ENCODE data around the gene PRR7. TPM values are rescaled to one million over a fixed set of nuclear protein-coding genes. Genes with fewer than 3 reads are reported as not detected.

The PRR7 gene
- total and polyA plus RNA-seq, 2 of the 13 experiments (the other 11 are each of a cell fraction or from before 2014, with no cell fraction given), result 4.8 to 5.0 TPM

DNA sequence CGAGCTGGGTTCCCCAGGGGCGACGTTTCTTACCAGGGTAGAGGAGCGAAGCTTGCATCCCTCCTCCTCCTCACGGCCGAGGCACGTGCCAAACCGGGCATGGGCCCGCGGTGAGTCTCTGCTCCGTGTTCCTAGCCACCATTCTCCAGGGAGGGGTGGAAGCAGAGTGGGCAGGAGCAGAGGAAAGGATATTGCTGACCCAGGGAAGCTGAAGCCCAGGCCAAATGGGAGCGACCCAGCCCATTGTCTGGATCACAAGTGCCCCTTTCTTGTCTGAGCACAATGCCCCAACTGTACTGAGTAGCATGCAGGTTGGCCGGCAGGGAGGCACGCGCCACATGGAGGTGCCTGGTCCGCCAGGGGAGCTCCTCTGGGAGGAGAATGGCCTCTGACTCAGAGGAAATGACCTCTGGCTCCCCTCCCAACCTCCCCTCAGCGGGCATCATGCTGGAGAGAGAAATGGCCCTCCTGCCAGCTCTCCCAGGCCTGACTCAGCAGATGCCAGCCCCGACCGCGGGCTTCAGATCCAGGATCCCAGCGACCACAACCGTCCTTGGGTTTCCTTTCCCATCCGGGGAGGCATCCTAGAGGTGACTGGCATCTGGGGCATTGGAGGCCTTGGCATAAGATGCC, 1.1 kb downstream of the PRR7 start (continued):
- peak; percentile 81 for TF ChIP-seq TFE3 (CRISPR knock-in tag; IDR thresholded peaks at IDR 0.05)
- 0 out of 2 replicates have a peak, but pooled peaks have one; percentile 40 for TF ChIP-seq ZBTB2 (CRISPR knock-in tag; IDR thresholded peaks at IDR 0.05; ENCODE audit: low read depth)
- peak; percentile 81 for TF ChIP-seq SOX13 (IDR thresholded peaks at IDR 0.05)
- TF ChIP-seq SOX13 (CRISPR knock-in tag; conservative IDR thresholded peaks at IDR 0.05 in 1 of 2, IDR thresholded peaks at IDR 0.05 in 1 of 2), result peak in 1 of 2 experiments; percentile 92; a peak in 2 of 4 replicates
- peak; percentile 74 for TF ChIP-seq PATZ1 (CRISPR knock-in tag; IDR thresholded peaks at IDR 0.05)
- TF ChIP-seq, protein P1, sequence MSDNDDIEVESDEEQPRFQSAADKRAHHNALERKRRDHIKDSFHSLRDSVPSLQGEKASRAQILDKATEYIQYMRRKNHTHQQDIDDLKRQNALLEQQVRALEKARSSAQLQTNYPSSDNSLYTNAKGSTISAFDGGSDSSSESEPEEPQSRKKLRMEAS (IDR thresholded peaks at IDR 0.05), result peak; percentile 85
- peak; percentile 62; the same call in 1 of the 2 replicates for TF ChIP-seq ZNF430 (CRISPR knock-in tag; IDR thresholded peaks at IDR 0.05)
- TF ChIP-seq ZBTB8A (CRISPR knock-in tag; IDR thresholded peaks at IDR 0.05; ENCODE audit: borderline replicate concordance, low read depth), result no peak
- 0 out of 2 replicates have a peak, but pooled peaks have one; percentile 9 for TF ChIP-seq SPEN (CRISPR knock-in tag; IDR thresholded peaks at IDR 0.05; ENCODE audit: low read depth)
- TF ChIP-seq, protein P2, sequence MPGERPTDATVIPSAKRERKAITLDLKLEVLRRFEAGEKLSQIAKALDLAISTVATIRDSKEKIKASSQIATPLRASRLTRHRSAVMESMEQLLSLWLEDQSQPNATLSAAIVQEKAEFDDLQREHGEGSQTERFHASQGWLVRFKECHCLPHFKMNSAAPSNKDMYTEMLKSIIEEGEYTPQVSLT (CRISPR knock-in tag; IDR thresholded peaks at IDR 0.05; ENCODE audit: borderline replicate concordance, low read depth), result no peak
- TF ChIP-seq, protein P3, sequence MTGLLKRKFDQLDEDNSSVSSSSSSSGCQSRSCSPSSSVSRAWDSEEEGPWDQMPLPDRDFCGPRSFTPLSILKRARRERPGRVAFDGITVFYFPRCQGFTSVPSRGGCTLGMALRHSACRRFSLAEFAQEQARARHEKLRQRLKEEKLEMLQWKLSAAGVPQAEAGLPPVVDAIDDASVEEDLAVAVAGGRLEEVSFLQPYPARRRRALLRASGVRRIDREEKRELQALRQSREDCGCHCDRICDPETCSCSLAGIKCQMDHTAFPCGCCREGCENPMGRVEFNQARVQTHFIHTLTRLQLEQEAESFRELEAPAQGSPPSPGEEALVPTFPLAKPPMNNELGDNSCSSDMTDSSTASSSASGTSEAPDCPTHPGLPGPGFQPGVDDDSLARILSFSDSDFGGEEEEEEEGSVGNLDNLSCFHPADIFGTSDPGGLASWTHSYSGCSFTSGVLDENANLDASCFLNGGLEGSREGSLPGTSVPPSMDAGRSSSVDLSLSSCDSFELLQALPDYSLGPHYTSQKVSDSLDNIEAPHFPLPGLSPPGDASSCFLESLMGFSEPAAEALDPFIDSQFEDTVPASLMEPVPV (CRISPR knock-in tag; IDR thresholded peaks at IDR 0.05), result no peak; the same call in 1 of the 2 replicates
- no peak for TF ChIP-seq ZNF333 (CRISPR knock-in tag; IDR thresholded peaks at IDR 0.05; ENCODE audit: borderline replicate concordance)
- peak; percentile 67; the same call in 1 of the 2 replicates for TF ChIP-seq SIN3A (IDR thresholded peaks at IDR 0.05; ENCODE audit: borderline replicate concordance, low read depth, low read length)
- TF ChIP-seq ZSCAN22 (CRISPR knock-in tag; IDR thresholded peaks at IDR 0.05), result no peak
- no peak for TF ChIP-seq RORA (CRISPR knock-in tag; IDR thresholded peaks at IDR 0.05)
- peak; percentile 79; the same call in 1 of the 2 replicates for TF ChIP-seq ZNF44 (CRISPR knock-in tag; IDR thresholded peaks at IDR 0.05)
- no peak for TF ChIP-seq SP2 (CRISPR knock-in tag; IDR thresholded peaks at IDR 0.05)

Measured in HepG2 (cell line).